WTC11 (cell line): ENCODE results near the gene MCF2L2. TPM values are rescaled to one million over a fixed set of nuclear protein-coding genes. Genes with fewer than 3 reads are reported as not detected.

Experiments
- ATAC-seq: fragments of 200-7000 bp; cut with Tn5 transposase; 2 replicates; pipeline ENCODE4 v1.10.0; 2021; ENCODE audit warnings: mild to moderate bottlenecking, moderate library complexity
- CTCF ChIA-PET: fragments of 300-600 bp; sonication (Branson Sonifier 250); formaldehyde crosslinking; loops from one replicate; lab custom pipeline; 2021; ENCODE audit warnings: antibody characterized with exemption; lab: Charles Lee
- POLR2A ChIA-PET: fragments of 350-600 bp; sonication (Branson Sonifier 250); formaldehyde crosslinking; loops from one replicate; lab custom pipeline; 2021; ENCODE audit warnings: antibody characterized with exemption; lab: Charles Lee
- DNase-seq: peaks from one replicate; pipeline ENCODE4 v3.0.0; 2021; ENCODE audit warnings: low spot score
- H3K27ac Mint-ChIP-seq: 2 replicates; pipeline ENCODE4 v1.8.0; 2021; ENCODE audit warnings: mixed read lengths
- H3K27me3 Mint-ChIP-seq: 2 replicates; pipeline ENCODE4 v1.8.0; 2021; ENCODE audit warnings: low read depth, mild to moderate bottlenecking, moderate library complexity, mixed read lengths
- H3K36me3 Mint-ChIP-seq: 2 replicates; pipeline ENCODE4 v1.8.0; 2021; ENCODE audit warnings: mixed read lengths
- H3K4me1 Mint-ChIP-seq: 2 replicates; pipeline ENCODE4 v1.8.0; 2022; ENCODE audit warnings: mixed read lengths
- H3K4me3 Mint-ChIP-seq: 2 replicates; pipeline ENCODE4 v1.8.0; 2021; ENCODE audit warnings: mild to moderate bottlenecking, moderate library complexity, mixed read lengths
- H3K9me3 Mint-ChIP-seq: 2 replicates; pipeline ENCODE4 v1.8.0; 2021; ENCODE audit warnings: mixed read lengths
- CBFB ChIP-seq: sonication (generic); formaldehyde crosslinking; IDR thresholded peaks from 2 replicates; pipeline ENCODE4 v1.8.1; 2022; ENCODE audit warnings: mild to moderate bottlenecking, low read depth, missing genetic modification reagents
- CREM ChIP-seq: sonication (generic); formaldehyde crosslinking; IDR thresholded peaks from 2 replicates; pipeline ENCODE4 v1.8.1; 2022; ENCODE audit warnings: mild to moderate bottlenecking, missing genetic modification reagents, moderate library complexity
- E2F1 ChIP-seq: sonication (generic); formaldehyde crosslinking; IDR thresholded peaks from 2 replicates; pipeline ENCODE4 v1.8.0; 2022; ENCODE audit warnings: mild to moderate bottlenecking, missing genetic modification reagents
- ETV6 ChIP-seq: sonication (generic); formaldehyde crosslinking; IDR thresholded peaks from 2 replicates; pipeline ENCODE4 v1.8.1; 2022; ENCODE audit warnings: mild to moderate bottlenecking, missing genetic modification reagents
- GABPB1 ChIP-seq: sonication (generic); formaldehyde crosslinking; IDR thresholded peaks from 2 replicates; pipeline ENCODE4 v1.8.1; 2023; ENCODE audit warnings: mild to moderate bottlenecking, missing genetic modification reagents
- IRF2 ChIP-seq: sonication (generic); formaldehyde crosslinking; IDR thresholded peaks from 2 replicates; pipeline ENCODE4 v1.8.0; 2022; ENCODE audit warnings: low read depth, missing genetic modification reagents, borderline replicate concordance
- JAZF1 ChIP-seq: fragments of 250-450 bp; sonication (Bioruptor Pico); IDR thresholded peaks from 2 replicates; pipeline ENCODE4 v1.9.0; 2021; ENCODE audit warnings: moderate library complexity, mild to moderate bottlenecking, inconsistent platforms
- KAT7 ChIP-seq: sonication (generic); formaldehyde crosslinking; IDR thresholded peaks from 2 replicates; pipeline ENCODE4 v1.8.1; 2023; ENCODE audit warnings: missing genetic modification reagents, mild to moderate bottlenecking, borderline replicate concordance
- MXD4 ChIP-seq: fragments of 250-450 bp; sonication (Bioruptor Pico); IDR thresholded peaks from 2 replicates; pipeline ENCODE4 v1.8.0; 2021; ENCODE audit warnings: mild to moderate bottlenecking, moderate library complexity, borderline replicate concordance
- NFE2L1 ChIP-seq: sonication (generic); formaldehyde crosslinking; IDR thresholded peaks from 2 replicates; pipeline ENCODE4 v1.8.1; 2023; ENCODE audit warnings: missing genetic modification reagents
- NR1H2 ChIP-seq: sonication (generic); formaldehyde crosslinking; IDR thresholded peaks from 2 replicates; pipeline ENCODE4 v1.9.0; 2021; ENCODE audit warnings: mild to moderate bottlenecking, moderate library complexity, missing genetic modification reagents
- NR2C2 ChIP-seq: sonication (generic); formaldehyde crosslinking; IDR thresholded peaks from 2 replicates; pipeline ENCODE4 v1.8.0; 2022; ENCODE audit warnings: mild to moderate bottlenecking, missing genetic modification reagents
- SMAD3 ChIP-seq: sonication (generic); formaldehyde crosslinking; IDR thresholded peaks from 2 replicates; pipeline ENCODE4 v1.8.0; 2022; ENCODE audit warnings: missing genetic modification reagents, mild to moderate bottlenecking, borderline replicate concordance
- TEAD1 ChIP-seq: sonication (generic); formaldehyde crosslinking; IDR thresholded peaks from 2 replicates; pipeline ENCODE4 v1.8.0; 2022; ENCODE audit warnings: mild to moderate bottlenecking, missing genetic modification reagents
- TEAD4 ChIP-seq: sonication (generic); formaldehyde crosslinking; IDR thresholded peaks from 2 replicates; pipeline ENCODE4 v1.8.0; 2022; ENCODE audit warnings: mild to moderate bottlenecking, missing genetic modification reagents
- TP53 ChIP-seq: sonication (generic); formaldehyde crosslinking; IDR thresholded peaks from 2 replicates; pipeline ENCODE4 v1.8.1; 2023; ENCODE audit warnings: mild to moderate bottlenecking, missing genetic modification reagents
- ZNF121 ChIP-seq: sonication (generic); formaldehyde crosslinking; IDR thresholded peaks from 2 replicates; pipeline ENCODE4 v1.8.0; 2023; ENCODE audit warnings: missing genetic modification reagents
- ZNF317 ChIP-seq: sonication (generic); formaldehyde crosslinking; IDR thresholded peaks from 2 replicates; pipeline ENCODE4 v1.8.1; 2023; ENCODE audit warnings: low read depth, mild to moderate bottlenecking, moderate library complexity, missing genetic modification reagents, borderline replicate concordance
- ZNF416 ChIP-seq: fragments of 250-450 bp; sonication (Bioruptor Pico); IDR thresholded peaks from 2 replicates; pipeline ENCODE4 v1.9.0; 2021; ENCODE audit warnings: mild to moderate bottlenecking, inconsistent platforms
- ZNF671 ChIP-seq: fragments of 250-450 bp; sonication (Bioruptor Pico); IDR thresholded peaks from 2 replicates; pipeline ENCODE4 v1.8.0; 2021; ENCODE audit warnings: mild to moderate bottlenecking
- total RNA-seq: library from RNA; stranded (reverse); gene quantifications from 3 replicates; pipeline ENCODE4 v1.2.3, GENCODE V29; 2021
- TF ChIP-seq, protein P1 (sequence below): fragments of 250-450 bp; sonication (Bioruptor Pico); IDR thresholded peaks from 2 replicates; pipeline ENCODE4 v1.9.0; 2021; ENCODE audit warnings: moderate library complexity, mild to moderate bottlenecking, inconsistent platforms, borderline replicate concordance
- TF ChIP-seq, protein P2 (sequence below): sonication (generic); formaldehyde crosslinking; IDR thresholded peaks from 2 replicates; pipeline ENCODE4 v1.8.0; 2022; ENCODE audit warnings: mild to moderate bottlenecking, missing genetic modification reagents
- TF ChIP-seq, protein P3 (sequence below): sonication (generic); formaldehyde crosslinking; IDR thresholded peaks from 2 replicates; pipeline ENCODE4 v1.8.1; 2022; ENCODE audit warnings: mild to moderate bottlenecking, moderate library complexity, missing genetic modification reagents

Gene MCF2L2
- total RNA-seq, 1 experiment from 2014 or later = 7.5 TPM

DNA sequence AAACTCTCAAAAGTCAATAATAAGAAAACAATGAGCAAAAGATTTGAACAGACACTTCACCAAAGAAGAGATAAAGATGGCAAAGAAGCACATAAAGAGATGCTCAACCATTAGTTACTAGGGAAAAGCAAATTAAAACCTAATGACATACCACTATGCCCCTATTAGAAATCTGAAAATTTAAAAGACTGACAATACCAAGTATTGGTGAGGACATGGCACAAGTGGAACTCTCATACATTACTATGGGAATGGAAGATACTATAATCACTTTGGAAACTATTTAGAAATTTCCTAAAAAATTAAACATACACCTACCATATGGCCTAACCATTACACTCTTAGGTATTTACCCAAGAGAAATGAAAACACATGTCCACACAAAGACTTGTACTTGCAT, 230.7 kb downstream of the MCF2L2 start:
- no peaks in the 10 kb centered on the region for H3K4me1 Mint-ChIP-seq
- no peak overlapping the region for H3K4me3 Mint-ChIP-seq
- DNase-seq (no peak), ATAC-seq (no peak)
- peaks cover 11% of the 10 kb centered on the region for H3K36me3 Mint-ChIP-seq
- ChIA-PET CTCF (no interaction called here), POLR2A (no interaction called here)
- H3K27ac Mint-ChIP-seq = no peak overlapping the region
- H3K9me3 Mint-ChIP-seq = peaks cover 14% of the 10 kb centered on the region
- H3K27me3 Mint-ChIP-seq = no peaks in the 10 kb centered on the region
- TF ChIP-seq, protein P1, sequence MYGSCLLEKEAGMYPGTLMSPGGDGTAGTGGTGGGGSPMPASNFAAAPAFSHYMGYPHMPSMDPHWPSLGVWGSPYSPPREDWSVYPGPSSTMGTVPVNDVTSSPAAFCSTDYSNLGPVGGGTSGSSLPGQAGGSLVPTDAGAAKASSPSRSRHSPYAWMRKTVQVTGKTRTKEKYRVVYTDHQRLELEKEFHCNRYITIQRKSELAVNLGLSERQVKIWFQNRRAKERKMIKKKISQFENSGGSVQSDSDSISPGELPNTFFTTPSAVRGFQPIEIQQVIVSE = no peak
- TF ChIP-seq CREM (no peak), JAZF1 (CRISPR knock-in tag) (no peak), ZNF121 (CRISPR knock-in tag) (no peak), IRF2 (CRISPR knock-in tag) (no peak)

GRCh38 chr3:183195266-183195665, 233.2 kb downstream of the MCF2L2 start:
- Mint-ChIP-seq H3K4me3 (no peak overlapping the region), H3K27me3 (no peaks in the 10 kb centered on the region), H3K27ac (no peak overlapping the region), H3K9me3 (peaks cover 4% of the 10 kb centered on the region; the same call in 1 of the 2 replicates), H3K36me3 (peaks cover 2% of the 10 kb centered on the region; the same call in 1 of the 2 replicates), H3K4me1 (no peaks in the 10 kb centered on the region)
- DNase-seq = no peak
- ATAC-seq = no peak
- ChIA-PET CTCF (interaction anchor here (1.6 kb wide), 1 partner anchor 16 kb away, joined by 5 read pairs; no protein-coding TSS in a partner anchor), POLR2A (no interaction called here)
- TF ChIP-seq NFE2L1 (no peak), TEAD1 (no peak), E2F1 (CRISPR knock-in tag) (no peak), GABPB1 (CRISPR knock-in tag) (no peak), NR1H2 (CRISPR knock-in tag) (no peak), KAT7 (CRISPR knock-in tag) (no peak), NR2C2 (CRISPR knock-in tag) (no peak), CREM (no peak), TEAD4 (CRISPR knock-in tag) (no peak), TP53 (CRISPR knock-in tag) (no peak), ZNF317 (CRISPR knock-in tag) (no peak), ZNF416 (no peak), ZNF671 (CRISPR knock-in tag) (no peak), CBFB (CRISPR knock-in tag) (no peak), SMAD3 (no peak), IRF2 (CRISPR knock-in tag) (no peak), MXD4 (CRISPR knock-in tag) (no peak), ETV6 (no peak)
- TF ChIP-seq, protein P2, sequence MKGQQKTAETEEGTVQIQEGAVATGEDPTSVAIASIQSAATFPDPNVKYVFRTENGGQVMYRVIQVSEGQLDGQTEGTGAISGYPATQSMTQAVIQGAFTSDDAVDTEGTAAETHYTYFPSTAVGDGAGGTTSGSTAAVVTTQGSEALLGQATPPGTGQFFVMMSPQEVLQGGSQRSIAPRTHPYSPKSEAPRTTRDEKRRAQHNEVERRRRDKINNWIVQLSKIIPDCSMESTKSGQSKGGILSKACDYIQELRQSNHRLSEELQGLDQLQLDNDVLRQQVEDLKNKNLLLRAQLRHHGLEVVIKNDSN = no peak
- TF ChIP-seq, protein P3, sequence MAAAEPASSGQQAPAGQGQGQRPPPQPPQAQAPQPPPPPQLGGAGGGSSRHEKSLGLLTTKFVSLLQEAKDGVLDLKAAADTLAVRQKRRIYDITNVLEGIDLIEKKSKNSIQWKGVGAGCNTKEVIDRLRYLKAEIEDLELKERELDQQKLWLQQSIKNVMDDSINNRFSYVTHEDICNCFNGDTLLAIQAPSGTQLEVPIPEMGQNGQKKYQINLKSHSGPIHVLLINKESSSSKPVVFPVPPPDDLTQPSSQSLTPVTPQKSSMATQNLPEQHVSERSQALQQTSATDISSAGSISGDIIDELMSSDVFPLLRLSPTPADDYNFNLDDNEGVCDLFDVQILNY (CRISPR knock-in tag) = no peak
